ENCODE measurements around the gene RANBP6. TPM values are rescaled to one million over a fixed set of nuclear protein-coding genes. Genes with fewer than 3 reads are reported as not detected.

Gene RANBP6
- total RNA-seq, 1 experiment from 2014 or later: 21.0 TPM

DNA sequence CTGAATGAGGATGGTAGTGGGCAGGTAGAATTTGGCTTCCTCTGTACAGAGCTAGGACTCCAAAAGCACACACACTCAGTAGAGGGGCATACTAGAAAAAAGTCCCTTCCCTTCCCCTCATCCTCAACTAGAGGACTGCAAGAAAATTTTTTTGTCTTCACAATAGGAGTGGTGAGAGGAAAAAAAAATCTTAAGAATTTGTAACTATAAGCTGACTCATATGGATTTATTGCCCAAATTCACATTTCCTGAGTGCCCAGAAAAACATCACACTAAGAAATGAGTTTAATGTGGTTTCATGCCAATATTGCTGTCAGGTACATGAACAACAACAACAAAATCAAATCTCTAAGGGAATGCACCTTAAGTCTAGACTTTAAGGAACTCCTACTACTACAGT lies 43.7 kb downstream of the RANBP6 start:
- Histone ChIP-seq H3K4me1 (ENCODE audit: low read length) (no peaks in the 10 kb centered on the region), H4K20me1 (ENCODE audit: insufficient read depth, low read depth, low read length) (no peaks in the 10 kb centered on the region), H3K36me3 (ENCODE audit: insufficient read depth, low read length) (peaks cover 17% of the 10 kb centered on the region), H3K79me2 (ENCODE audit: low read length) (peaks cover 84% of the 10 kb centered on the region), H2AFZ (ENCODE audit: low read length) (no peak overlapping the region), H3K4me2 (ENCODE audit: low read depth, low read length, poor library complexity, severe bottlenecking) (no peak overlapping the region), H3K9me3 (ENCODE audit: low read length) (no peaks in the 10 kb centered on the region), H3K27me3 (ENCODE audit: low read length) (no peaks in the 10 kb centered on the region), H3K9ac (ENCODE audit: low read length) (no peak overlapping the region), H3K9me2 (replicated peaks; ENCODE audit: insufficient read depth, low read length) (no peaks in the 10 kb centered on the region), H3K27ac (ENCODE audit: low read length) (no peak overlapping the region), H3K4me3 (ENCODE audit: low read length) (no peak overlapping the region)
- no peak for DNase-seq

Small RNA genes within 50 kb of the gene (small RNA-seq; reads per million reads assigned to genes)
- gene MIR4665: not detected

Other genes with a start within 250 kb of the RANBP6 start
- 15.5 and 27.4 TPM in 2 replicates for gene ERMP1, start 182.5 kb downstream of the RANBP6 start, total RNA-seq (2014; rRNA removed; shearing (Covaris generic); ENCODE audit: low replicate concordance)
- gene MLANA, start 124.7 kb downstream of the RANBP6 start, total RNA-seq (2014; rRNA removed; shearing (Covaris generic); ENCODE audit: low replicate concordance): not detected in 2 replicates
- gene IL33, start 200.2 kb upstream of the RANBP6 start, total RNA-seq (2014; rRNA removed; shearing (Covaris generic); ENCODE audit: low replicate concordance): not detected in 2 replicates

Measured in Karpas-422 (cell line).